H54 (cell line): ENCODE results near the gene LDB1.

Experiments used
- DNase-seq: peaks from one replicate; pipeline ENCODE4 v3.0.0; 2011; ENCODE audit warnings: low spot score, mixed read lengths; ENCODE audit not compliant: insufficient read length
- FAIRE-seq: peaks from 3 replicates; lab custom pipeline; 2011; peaks lifted over from hg19 to GRCh38; lab: Jason Lieb, UNC
- POLR2A ChIP-seq: IDR thresholded peaks from 2 replicates; pipeline ENCODE4 v1.6.1; 2011; ENCODE audit warnings: low read depth, mild to moderate bottlenecking, low read length

LDB1 gene

DNA sequence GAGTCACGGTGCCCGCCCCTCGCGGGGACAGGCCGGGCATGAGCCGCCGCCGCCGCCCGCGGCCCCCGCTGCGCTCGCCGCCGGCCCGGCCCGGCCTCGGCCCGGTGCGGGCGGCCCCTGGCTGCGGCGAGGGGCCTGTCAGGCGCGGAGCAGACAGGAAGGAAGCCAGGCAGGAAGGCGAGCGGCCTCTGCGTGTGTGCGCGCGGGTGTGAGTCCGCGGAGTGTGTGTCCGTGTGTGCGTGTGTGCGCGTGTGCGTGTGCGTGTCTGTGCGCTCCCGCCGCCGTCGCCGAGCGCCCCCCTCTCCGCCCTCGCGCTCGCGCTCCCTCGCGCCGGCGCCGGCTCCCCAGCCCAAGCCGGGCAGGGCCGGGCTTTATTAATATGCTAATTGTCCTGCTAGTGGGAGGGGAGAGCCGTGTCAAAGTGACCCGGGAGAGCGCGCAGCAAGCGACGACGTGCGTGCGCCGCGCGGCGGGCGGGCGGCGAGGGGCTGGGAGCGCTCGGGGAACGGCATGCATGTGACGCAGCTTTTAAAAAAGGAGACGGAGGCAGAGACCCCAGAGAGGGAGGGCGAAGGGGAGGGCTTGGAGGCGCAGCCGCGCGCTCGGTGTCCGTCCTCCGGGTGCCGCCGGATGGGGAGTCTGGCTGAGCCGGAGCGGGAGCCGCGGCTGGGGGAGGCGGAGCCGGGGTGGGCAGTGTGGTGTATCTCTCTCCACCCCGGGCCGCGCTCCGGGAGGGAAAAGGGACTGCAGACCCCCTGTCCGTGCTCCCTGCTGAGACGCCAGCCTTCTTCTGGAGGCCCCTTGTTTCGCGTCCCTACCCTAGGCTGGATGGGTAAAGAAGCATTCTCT, at the start of gene LDB1:
Gene LDB1 (minus strand): TSS at position 227 of the 849 bp plus-strand sequence. CDS start 258 bp downstream, outside the sequence.
- peak; percentile 80 for TF ChIP-seq POLR2A
- DNase-seq (no peak), FAIRE-seq (no peak)

DNA sequence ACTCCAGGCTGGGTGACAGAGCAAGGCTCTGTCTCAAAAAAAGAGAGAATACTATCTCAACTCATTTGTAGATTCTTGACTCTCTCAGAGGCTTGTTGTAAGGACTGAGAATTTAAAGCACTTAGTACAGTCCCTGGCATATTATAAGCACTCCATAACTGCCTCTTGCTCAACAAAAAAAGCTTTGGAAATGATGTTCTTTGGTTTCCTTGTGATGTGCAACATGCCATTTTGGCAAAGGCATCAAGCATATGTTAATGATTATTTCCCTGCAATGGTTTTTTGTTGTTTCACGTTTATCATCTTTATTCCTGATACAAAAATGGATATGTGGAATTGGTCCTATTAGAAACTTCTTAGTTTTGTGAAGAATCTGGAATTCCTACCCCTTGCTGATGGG, 47.7 kb upstream of the LDB1 start:
- DNase-seq = no peak
- no peak for TF ChIP-seq POLR2A

DNA sequence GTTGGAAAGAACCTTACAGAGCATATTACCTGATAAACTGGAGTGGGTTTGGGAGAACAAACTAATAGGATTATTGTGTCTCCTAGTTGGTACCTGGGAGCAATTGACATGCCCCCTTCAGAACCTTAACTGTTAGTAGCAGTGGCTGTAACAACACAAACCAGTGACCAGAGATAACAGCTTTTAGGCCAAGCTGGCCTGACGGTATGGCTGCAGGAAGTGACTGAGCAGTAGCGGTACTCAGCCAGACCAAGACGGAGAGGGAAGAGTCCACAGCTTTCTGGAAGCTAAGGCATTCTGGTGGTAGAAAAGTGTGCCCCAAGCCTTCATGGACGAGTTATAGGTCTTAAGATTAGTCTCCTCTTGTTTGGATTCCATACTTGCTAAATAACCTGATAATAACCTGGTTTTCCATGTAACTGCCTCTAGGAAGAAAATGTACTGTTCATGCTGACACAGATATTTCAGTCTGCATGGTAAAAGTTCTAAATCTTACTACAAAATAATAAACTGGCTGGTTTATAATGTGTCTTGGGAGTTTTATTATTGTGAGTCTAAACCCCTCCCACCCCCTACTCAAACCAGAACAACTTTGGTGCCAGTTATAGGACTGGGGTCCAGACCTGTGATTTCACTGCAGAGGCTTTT, 43.3 kb upstream of the LDB1 start:
- FAIRE-seq = no peak
- no peak for DNase-seq
- no peak for TF ChIP-seq POLR2A

More for the DNA sequence above, 47.7 kb upstream of the LDB1 start:
- FAIRE-seq = no peak

- no peak for FAIRE-seq
- no peak for DNase-seq
- no peak for TF ChIP-seq POLR2A
Measured at GRCh38 chr10:102159831-102160230, 39.7 kb upstream of the LDB1 start.

GRCh38 chr10:102159051-102159597, 39.0 kb upstream of the LDB1 start:
- no peak for FAIRE-seq
- DNase-seq = no peak
- TF ChIP-seq POLR2A = no peak

GRCh38 chr10:102157224-102157623, 37.1 kb upstream of the LDB1 start:
- FAIRE-seq (no peak), DNase-seq (no peak)
- no peak for TF ChIP-seq POLR2A

DNA sequence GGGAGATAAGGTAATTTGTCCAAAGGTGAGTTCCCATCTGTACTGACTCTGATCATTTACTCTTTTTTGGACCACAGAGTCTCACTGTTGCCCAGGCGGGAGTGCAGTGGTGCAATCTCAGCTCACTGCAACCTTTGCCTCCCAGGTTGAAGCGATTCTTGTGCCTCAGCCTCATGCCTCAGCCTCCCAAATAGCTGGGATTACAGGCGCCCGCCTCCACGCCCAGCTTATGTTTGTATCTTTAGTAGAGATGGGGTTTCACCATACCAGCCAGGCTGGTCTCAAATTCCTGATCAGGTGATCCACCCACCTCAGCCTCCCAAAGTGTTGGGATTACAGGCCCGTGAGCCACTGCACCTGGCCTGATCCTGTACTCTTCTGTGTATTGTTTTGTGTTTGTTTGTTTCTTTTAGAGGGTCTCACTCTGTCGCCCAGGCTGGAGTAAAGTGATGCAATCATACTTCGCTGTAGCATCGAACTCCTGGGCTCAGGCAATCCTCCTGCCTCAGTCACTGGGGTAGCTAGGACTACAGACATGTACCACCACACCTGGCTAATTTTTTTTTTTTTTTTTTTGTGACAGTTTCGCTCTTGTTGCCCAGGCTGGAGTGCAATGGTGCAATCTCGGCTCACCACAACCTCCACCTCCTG, 34.4 kb upstream of the LDB1 start:
- no peak for DNase-seq
- TF ChIP-seq POLR2A = no peak
- FAIRE-seq = no peak

- no peak for TF ChIP-seq POLR2A
- FAIRE-seq (no peak), DNase-seq (no peak)
Measured at GRCh38 chr10:102153093-102153620, 33.0 kb upstream of the LDB1 start.

GRCh38 chr10:102152545-102152890, 32.4 kb upstream of the LDB1 start:
- no peak for TF ChIP-seq POLR2A
- no peak for DNase-seq
- no peak for FAIRE-seq

GRCh38 chr10:102151774-102152544, 31.8 kb upstream of the LDB1 start, which contains the start of gene NOLC1:
Gene NOLC1, plus strand, starts transcription at chr10:102152389. Its CDS starts 22 bp downstream, at chr10:102152411.
- TF ChIP-seq POLR2A = peak; percentile 95
- peak; percentile 43 for FAIRE-seq
- peak; percentile 78 for DNase-seq

DNA sequence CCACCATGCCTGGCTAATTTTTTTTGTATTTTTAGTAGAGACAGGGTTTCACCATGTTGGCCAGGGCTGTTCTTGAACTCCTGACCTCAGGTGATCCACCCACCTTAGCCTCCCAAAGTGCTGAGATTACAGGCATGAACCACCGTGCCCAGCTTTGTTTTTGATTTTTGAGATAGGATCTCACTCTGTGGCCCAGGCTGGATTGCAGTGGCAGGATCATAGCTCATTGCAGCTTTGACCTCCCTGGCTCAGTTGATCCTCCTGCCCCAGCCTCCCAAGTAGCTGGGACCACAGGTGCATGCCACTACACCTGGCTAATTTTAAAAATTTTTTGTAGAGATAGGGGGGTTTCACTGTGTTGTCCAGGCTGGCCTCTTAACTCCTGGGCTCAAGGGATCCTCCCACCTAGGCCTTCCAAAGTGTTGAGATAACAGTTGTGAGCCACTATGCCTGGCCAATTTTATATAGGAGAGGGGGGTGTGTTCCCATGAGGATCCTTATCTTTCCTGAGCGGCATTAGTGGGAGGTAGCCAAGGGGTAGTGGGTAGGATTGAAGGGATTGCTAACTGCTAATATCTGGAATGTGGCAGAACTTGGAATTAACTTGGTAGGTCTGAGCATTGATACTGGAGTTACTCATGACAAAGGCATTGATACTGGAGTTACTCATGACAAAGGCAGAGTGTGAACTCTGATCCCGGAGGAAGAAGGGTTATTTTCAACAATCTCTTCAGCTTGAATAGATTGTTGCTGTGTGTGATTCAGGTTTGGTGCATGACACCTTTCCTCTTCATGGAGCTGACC, 31.0 kb upstream of the LDB1 start:
- FAIRE-seq (no peak), DNase-seq (peak; percentile 65)
- no peak for TF ChIP-seq POLR2A

DNA sequence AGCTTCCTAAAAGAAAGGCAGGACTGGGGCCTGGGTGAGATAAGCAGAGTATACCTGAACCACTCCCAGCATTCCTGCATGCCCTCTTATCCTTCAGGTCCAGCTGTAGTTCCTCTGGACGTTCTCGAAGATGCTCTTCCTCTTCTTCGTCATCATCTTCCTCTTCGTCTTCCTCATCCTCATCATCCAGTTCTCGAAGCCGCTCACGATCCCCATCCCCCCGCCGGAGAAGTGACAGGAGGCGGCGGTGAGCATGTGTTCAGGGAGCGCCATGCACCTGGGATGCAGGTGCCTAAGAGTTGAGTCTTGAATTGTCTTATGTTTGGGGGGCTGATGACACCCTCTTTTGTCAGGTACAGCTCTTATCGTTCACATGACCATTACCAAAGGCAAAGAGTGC, 28.1 kb upstream of the LDB1 start:
- no peak for TF ChIP-seq POLR2A
- no peak for DNase-seq
- no peak for FAIRE-seq

DNA sequence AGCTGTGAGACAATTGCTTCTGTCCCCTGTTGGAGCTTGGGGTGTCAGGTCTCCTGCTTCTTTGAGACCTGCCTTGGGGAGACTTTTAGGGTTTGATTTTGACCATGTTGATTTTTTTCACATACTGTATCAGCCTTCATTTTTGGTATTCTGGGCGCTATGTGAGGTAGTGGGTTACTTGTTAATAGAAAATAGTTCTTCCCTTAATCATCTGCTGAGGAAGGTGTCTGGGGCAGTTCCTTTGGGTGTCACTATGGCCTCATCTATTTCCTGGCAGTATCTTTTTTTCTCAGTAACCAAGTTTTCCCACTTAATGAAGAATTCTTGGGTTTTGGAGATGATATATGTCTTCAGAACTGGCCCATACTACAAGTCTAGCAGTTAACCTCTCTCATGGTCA, 27.4 kb upstream of the LDB1 start:
- DNase-seq (no peak), FAIRE-seq (no peak)
- no peak for TF ChIP-seq POLR2A
